ENCODE measurements around the gene DNAJA2. TPM values are rescaled to one million over a fixed set of nuclear protein-coding genes. Genes with fewer than 3 reads are reported as not detected.

DNAJA2 gene
- total and polyA plus RNA-seq, 2 of the 4 experiments (the other 2 are of a cell fraction), result 18.6 to 53.9 TPM

DNA sequence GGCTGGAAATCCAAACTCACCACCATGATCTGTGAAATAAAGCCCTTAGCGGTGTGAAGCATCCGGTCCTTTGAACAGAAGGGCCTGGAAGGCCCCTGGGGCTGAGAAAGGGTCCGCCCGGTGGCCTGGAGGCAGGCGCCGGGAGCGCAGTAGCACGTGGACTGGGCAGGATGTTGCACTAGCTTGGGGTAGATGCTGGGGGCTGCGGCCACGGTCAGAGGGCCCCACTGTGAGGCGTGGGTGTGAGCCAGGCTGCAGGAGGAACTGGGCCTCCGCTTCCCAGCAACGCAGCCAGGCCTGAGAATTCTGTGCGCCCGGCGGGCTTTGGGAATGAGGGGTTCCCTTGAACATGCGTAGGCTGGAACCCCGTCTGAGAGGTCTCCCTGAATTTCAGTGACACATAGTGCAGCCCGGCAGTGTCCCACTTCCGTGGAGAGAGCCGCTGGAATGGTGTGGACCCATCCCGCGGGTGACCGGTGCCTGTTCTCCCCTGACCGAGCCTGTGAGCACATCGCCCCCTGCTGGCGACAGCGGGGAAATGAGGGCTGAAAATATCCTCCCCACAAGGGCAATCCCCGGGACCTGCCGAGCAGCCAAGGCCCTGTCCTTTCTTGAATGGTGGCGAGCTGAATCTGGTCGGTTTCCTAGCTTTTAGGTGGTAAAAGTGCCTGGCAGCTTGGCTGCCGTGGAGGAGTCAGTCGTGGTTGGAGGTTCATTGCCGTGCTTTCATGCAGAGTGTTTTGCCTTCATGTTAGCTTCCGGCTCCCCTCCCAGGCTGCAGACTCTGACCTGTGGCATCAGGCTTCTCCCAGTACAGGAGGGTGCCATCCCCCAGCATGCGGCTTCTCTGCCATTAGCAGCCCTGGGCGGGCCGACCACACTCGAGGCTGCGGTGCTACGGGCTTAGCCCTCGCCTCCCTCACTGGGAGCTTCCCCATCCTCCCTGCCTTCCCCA, 43.8 kb downstream of the DNAJA2 start:
- CTCF ChIA-PET, result interaction anchor here (0.5 to 1.7 kb wide), 6 partner anchors 12 to 76 kb away, joined by 3 to 4 read pairs (median 4); no protein-coding TSS in a partner anchor
- Histone ChIP-seq H3K14ac (replicated peaks; ENCODE audit: low read depth, low read length) (no peak overlapping the region), H3K4ac (ENCODE audit: low read depth, low read length) (no peak overlapping the region), H4K91ac (ENCODE audit: insufficient read depth, low read depth, low read length) (no peak overlapping the region), H3K4me3 (ENCODE audit: insufficient read depth, low read depth, low read length) (no peak overlapping the region), H2BK120ac (ENCODE audit: low read depth, low read length) (no peak overlapping the region), H3K18ac (ENCODE audit: low read depth, low read length) (no peak overlapping the region), H3K27ac (ENCODE audit: insufficient read depth, low read length) (no peak overlapping the region), H3K36me3 (ENCODE audit: control insufficient read depth, insufficient read depth, low read length) (peaks cover 43% of the 10 kb centered on the region), H3K79me1 (ENCODE audit: low read depth in 1 of 2, low read length in 2 of 2) (no peaks in the 10 kb centered on the region), H2BK5ac (ENCODE audit: low read depth, low read length, poor library complexity, severe bottlenecking) (no peak overlapping the region), H2AK5ac (ENCODE audit: low read depth, low read length) (no peak overlapping the region), H3K56ac (ENCODE audit: extremely low read depth, insufficient read depth, low read length) (no peak overlapping the region), H2AFZ (replicated peaks; ENCODE audit: low read length, poor library complexity) (peak overlapping the region; percentile 11), H3K9ac (ENCODE audit: low read depth, low read length) (no peak overlapping the region), H2AK9ac (replicated peaks; ENCODE audit: low read depth, low read length, poor library complexity) (peak overlapping the region; percentile 79), H3K9me3 (ENCODE audit: control insufficient read depth, insufficient read depth, low read length) (no peaks in the 10 kb centered on the region), H4K5ac (ENCODE audit: low read depth, low read length) (no peak overlapping the region), H2BK15ac (ENCODE audit: low read depth, low read length) (no peak overlapping the region), H4K20me1 (ENCODE audit: insufficient read depth, low read length) (no peaks in the 10 kb centered on the region), H3K9me1 (ENCODE audit: insufficient read depth, low read length) (no peaks in the 10 kb centered on the region), H3K27me3 (ENCODE audit: control insufficient read depth, insufficient read depth, low read length) (no peaks in the 10 kb centered on the region), H2BK20ac (ENCODE audit: low read depth, low read length) (no peak overlapping the region), H4K8ac (ENCODE audit: low read depth in 2 of 2, low read length in 2 of 2) (no peak overlapping the region), H3K23ac (ENCODE audit: low read depth, low read length) (no peak overlapping the region), H3K4me1 (ENCODE audit: control insufficient read depth, insufficient read depth, low read length) (no peaks in the 10 kb centered on the region), H3K4me2 (ENCODE audit: low read depth, low read length) (no peak overlapping the region)
- POLR2A ChIA-PET (ENCODE audit: unreplicated experiment), result no interaction called here
- intact Hi-C loops (cut with micrococcal nuclease) (loop anchor here (1.0 kb wide), 2 partner anchors 75 to 256 kb away; no protein-coding TSS in a partner anchor), in situ Hi-C loops (cut with MboI; ENCODE audit: low sequenced_read_pairs) (loop anchor here (10.0 kb wide), 1 partner anchor 255 kb away; no protein-coding TSS in a partner anchor), dilution Hi-C loops (cut with HindIII; ENCODE audit: low sequenced_read_pairs, unreplicated experiment) (no loop called here)
- TF ChIP-seq CEBPB (IDR thresholded peaks at IDR 0.05; ENCODE audit: low read depth, low read length), result no peak
- TF ChIP-seq MXI1 (IDR thresholded peaks at IDR 0.05; ENCODE audit: borderline replicate concordance, low read depth, low read length), result no peak
- TF ChIP-seq, protein P1, sequence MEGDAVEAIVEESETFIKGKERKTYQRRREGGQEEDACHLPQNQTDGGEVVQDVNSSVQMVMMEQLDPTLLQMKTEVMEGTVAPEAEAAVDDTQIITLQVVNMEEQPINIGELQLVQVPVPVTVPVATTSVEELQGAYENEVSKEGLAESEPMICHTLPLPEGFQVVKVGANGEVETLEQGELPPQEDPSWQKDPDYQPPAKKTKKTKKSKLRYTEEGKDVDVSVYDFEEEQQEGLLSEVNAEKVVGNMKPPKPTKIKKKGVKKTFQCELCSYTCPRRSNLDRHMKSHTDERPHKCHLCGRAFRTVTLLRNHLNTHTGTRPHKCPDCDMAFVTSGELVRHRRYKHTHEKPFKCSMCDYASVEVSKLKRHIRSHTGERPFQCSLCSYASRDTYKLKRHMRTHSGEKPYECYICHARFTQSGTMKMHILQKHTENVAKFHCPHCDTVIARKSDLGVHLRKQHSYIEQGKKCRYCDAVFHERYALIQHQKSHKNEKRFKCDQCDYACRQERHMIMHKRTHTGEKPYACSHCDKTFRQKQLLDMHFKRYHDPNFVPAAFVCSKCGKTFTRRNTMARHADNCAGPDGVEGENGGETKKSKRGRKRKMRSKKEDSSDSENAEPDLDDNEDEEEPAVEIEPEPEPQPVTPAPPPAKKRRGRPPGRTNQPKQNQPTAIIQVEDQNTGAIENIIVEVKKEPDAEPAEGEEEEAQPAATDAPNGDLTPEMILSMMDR (conservative IDR thresholded peaks at IDR 0.05; ENCODE audit: low read depth, low read length), result peak; percentile 79
- no peak for TF ChIP-seq CHD1 (IDR thresholded peaks at IDR 0.05; ENCODE audit: low read depth, low read length)
- TF ChIP-seq, protein P2, sequence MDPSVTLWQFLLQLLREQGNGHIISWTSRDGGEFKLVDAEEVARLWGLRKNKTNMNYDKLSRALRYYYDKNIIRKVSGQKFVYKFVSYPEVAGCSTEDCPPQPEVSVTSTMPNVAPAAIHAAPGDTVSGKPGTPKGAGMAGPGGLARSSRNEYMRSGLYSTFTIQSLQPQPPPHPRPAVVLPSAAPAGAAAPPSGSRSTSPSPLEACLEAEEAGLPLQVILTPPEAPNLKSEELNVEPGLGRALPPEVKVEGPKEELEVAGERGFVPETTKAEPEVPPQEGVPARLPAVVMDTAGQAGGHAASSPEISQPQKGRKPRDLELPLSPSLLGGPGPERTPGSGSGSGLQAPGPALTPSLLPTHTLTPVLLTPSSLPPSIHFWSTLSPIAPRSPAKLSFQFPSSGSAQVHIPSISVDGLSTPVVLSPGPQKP (IDR thresholded peaks at IDR 0.05; ENCODE audit: borderline replicate concordance, low read depth, low read length), result no peak
- TF ChIP-seq RAD21 (IDR thresholded peaks at IDR 0.05; ENCODE audit: low read length), result peak; percentile 65
- peak; percentile 61 for TF ChIP-seq SMC3 (IDR thresholded peaks at IDR 0.05; ENCODE audit: low read depth, low read length)
- DNase-seq, result peak; percentile 45
- BruUV-seq (replicated peaks), result no TSS peak
- WGBS, 2 experiments (ENCODE audit: extremely low coverage in 2 of 2, insufficient read length in 1 of 2), result 47% methylated on average over 8 of the region's 43 CpGs; no CpG with 5 or more reads in 1 of the 2 experiments
- peak; percentile 98 for ATAC-seq (ENCODE audit: low read depth)
